ENCODE results near the gene LRCH3. TPM values are rescaled to one million over a fixed set of nuclear protein-coding genes. Genes with fewer than 3 reads are reported as not detected.
A peak's percentile ranks its signal among the peaks of the same experiment; 100 is the strongest.

Gene LRCH3
- total and polyA plus RNA-seq, 3 donors from 2014 or later: 43.4 to 173 (median 80.2) TPM

DNA sequence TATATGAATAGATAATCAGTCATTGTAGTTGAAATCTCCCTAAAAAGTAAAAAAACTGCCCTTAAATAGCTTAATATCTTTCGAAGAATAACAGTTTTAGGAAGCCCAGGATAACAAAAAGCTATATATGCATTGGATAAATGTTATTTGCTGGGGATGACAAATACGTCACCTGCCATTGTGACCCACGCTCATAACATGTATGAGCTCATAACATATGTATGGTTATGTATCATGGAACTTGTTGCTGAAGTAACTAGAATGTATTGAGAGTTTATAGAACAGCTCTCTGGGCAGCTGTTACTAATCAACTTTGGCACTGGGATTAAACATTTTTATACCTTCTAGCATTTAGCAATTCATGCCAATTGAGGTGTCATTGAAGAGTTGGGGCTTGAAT lies 1.7 kb upstream of the LRCH3 start:
- intact Hi-C loops (cut with DNase I; ENCODE audit: low total_unique reads): no loop called here
- no peaks in the 10 kb centered on the region for H3K36me3 ChIP-seq (ENCODE audit: low read depth, missing control alignments)
- no peaks in the 10 kb centered on the region for H3K27me3 ChIP-seq
- no peak overlapping the region for H3K27ac ChIP-seq
- no peak for TF ChIP-seq POLR2A (IDR thresholded peaks at IDR 0.05)
- TF ChIP-seq CTCF (IDR thresholded peaks at IDR 0.05): no peak
- WGBS, 2 donors: 90 to 92% methylated on average over 3 of the region's 3 CpGs
- no peaks in the 10 kb centered on the region for H3K9me3 ChIP-seq
- no peaks in the 10 kb centered on the region for H3K4me1 ChIP-seq
- no peak for DNase-seq
- H3K4me3 ChIP-seq: no peak overlapping the region

DNA sequence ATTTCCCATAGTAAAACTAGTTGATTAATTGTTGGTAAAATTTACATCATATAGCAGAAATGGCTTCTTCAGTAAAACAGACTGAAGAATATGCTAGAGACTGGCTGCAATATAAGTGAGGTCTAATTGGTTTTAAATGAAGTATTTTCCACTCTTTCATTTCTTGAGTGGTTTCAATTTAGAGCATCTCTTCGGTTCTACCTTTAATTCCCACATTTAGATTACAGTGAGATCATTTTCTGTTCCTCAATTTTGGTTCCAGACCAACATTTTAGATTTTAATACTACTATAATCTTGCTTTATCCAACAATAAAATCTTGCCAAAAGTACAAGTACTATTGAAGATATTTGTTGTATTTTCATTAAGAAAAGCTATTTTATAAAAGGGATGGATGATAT lies 1.0 kb upstream of the LRCH3 start:
- intact Hi-C loops (cut with DNase I; ENCODE audit: low total_unique reads): no loop called here
- no peak overlapping the region for H3K27ac ChIP-seq

DNA sequence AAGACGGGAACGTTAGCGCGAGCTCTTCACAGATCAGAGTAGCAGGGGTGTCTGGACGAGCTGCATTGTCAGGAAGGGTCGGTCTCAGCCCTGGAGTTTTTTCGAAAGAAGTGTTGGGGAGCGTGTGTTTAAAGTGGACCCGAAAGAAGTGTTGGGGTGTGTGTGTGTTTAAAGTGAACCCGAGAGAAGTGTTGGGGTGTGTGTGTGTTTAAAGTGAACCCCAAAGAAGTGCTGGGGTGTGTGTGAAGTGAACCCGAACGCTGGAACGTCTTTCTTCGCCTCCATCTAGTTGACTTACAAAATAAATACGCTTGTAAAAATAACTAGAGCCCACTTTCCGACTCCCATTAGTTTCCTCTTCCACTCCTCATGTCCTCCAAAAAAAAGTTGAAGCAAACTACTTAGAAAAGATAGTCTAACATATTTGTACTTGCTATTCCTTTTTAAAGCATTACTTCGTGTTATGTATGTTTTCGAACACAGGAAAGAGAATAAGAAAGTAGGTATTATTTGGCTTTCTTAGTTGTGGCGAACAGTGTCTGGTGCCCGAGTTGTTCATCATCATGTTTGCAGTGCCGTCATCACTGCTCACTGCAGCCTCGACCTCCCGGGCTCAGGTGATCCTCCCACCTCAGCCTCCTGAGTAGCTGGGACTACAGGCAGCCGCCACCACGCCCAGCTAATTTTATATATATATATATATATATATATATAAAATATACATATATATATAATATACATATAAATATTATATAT lies 1.0 kb downstream of the LRCH3 start:
- no peaks in the 10 kb centered on the region for H3K4me1 ChIP-seq
- 8 to 11% methylated on average over 24 to 25 of the region's 25 CpGs for WGBS, 2 donors
- TF ChIP-seq CTCF (IDR thresholded peaks at IDR 0.05) (no peak), POLR2A (IDR thresholded peaks at IDR 0.05) (no peak)
- H3K9me3 ChIP-seq: no peaks in the 10 kb centered on the region
- intact Hi-C loops (cut with DNase I; ENCODE audit: low total_unique reads): no loop called here
- H3K36me3 ChIP-seq (ENCODE audit: low read depth, missing control alignments): no peaks in the 10 kb centered on the region
- H3K27ac ChIP-seq: peak overlapping the region; percentile 97 to 99
- H3K27me3 ChIP-seq: no peaks in the 10 kb centered on the region
- peak overlapping the region; percentile 93 to 95 for H3K4me3 ChIP-seq
- no peak for DNase-seq

More for the DNA sequence above, 1.0 kb upstream of the LRCH3 start:
- TF ChIP-seq POLR2A (IDR thresholded peaks at IDR 0.05) (no peak), CTCF (IDR thresholded peaks at IDR 0.05) (no peak)
- Histone ChIP-seq H3K9me3 (no peaks in the 10 kb centered on the region), H3K27me3 (no peaks in the 10 kb centered on the region), H3K4me3 (no peak overlapping the region), H3K36me3 (ENCODE audit: low read depth, missing control alignments) (no peaks in the 10 kb centered on the region), H3K4me1 (no peaks in the 10 kb centered on the region)
- DNase-seq: no peak
- WGBS, 2 donors: 33 to 40% methylated on average over 1 of the region's 1 CpG

- WGBS, 2 donors: 35 to 39% methylated on average over 2 of the region's 2 CpGs
These were observed 2.2 kb downstream of the LRCH3 start for GRCh38 chr3:197793247-197793646.

More at GRCh38 chr3:197793247-197793646, 2.2 kb downstream of the LRCH3 start:
- H3K27me3 ChIP-seq: no peaks in the 10 kb centered on the region
- H3K9me3 ChIP-seq: no peaks in the 10 kb centered on the region
- DNase-seq: no peak
- no peaks in the 10 kb centered on the region for H3K4me1 ChIP-seq
- TF ChIP-seq CTCF (IDR thresholded peaks at IDR 0.05) (no peak), POLR2A (IDR thresholded peaks at IDR 0.05) (no peak)
- intact Hi-C loops (cut with DNase I; ENCODE audit: low total_unique reads): no loop called here
- no peak overlapping the region for H3K4me3 ChIP-seq
- no peak overlapping the region for H3K27ac ChIP-seq
- H3K36me3 ChIP-seq (ENCODE audit: low read depth, missing control alignments): no peaks in the 10 kb centered on the region

Measured in testis (tissue), 3 donors.